SU-DHL-6 (cell line): ENCODE results near the gene SNX13.

Experiments used
- H2AFZ ChIP-seq: fragments of 200-600 bp; sonication (generic); 2 replicates; pipeline ENCODE4 v1.6.1; 2014; ENCODE audit warnings: low read depth, mild to moderate bottlenecking, moderate library complexity, mixed read lengths, antibody characterized with exemption, low read length; ENCODE audit not compliant: severe bottlenecking
- H3F3A ChIP-seq: fragments of 200-600 bp; shearing (Covaris generic); 2 replicates; pipeline ENCODE4 v1.6.0; 2016; ENCODE audit warnings: antibody characterized with exemption, mild to moderate bottlenecking; ENCODE audit not compliant: insufficient read depth
- H3K27ac ChIP-seq: fragments of 200-600 bp; sonication (generic); 2 replicates; pipeline ENCODE4 v1.5.1; 2016; ENCODE audit warnings: low read depth, mild to moderate bottlenecking, low read length, moderate library complexity, mixed read lengths
- H3K27me3 ChIP-seq: fragments of 200-600 bp; sonication (generic), shearing (Covaris generic); 2 replicates; pipeline ENCODE4 v1.6.0; 2014; ENCODE audit warnings: mild to moderate bottlenecking, low read length
- H3K36me3 ChIP-seq: fragments of 200-600 bp; sonication (generic); 2 replicates; pipeline ENCODE4 v1.6.1; 2014; ENCODE audit warnings: mild to moderate bottlenecking, low read length, mixed read lengths
- H3K4me2 ChIP-seq: fragments of 300-600, 200-600 bp; shearing (Covaris generic), sonication (generic); 2 replicates; pipeline ENCODE4 v1.6.0; 2014; ENCODE audit warnings: low read length, low read depth, mild to moderate bottlenecking; ENCODE audit not compliant: poor library complexity, severe bottlenecking
- H3K4me3 ChIP-seq: fragments of 200-600 bp; sonication (generic); 2 replicates; pipeline ENCODE4 v1.5.1; 2014; ENCODE audit warnings: antibody characterized with exemption, low read length, mild to moderate bottlenecking, mixed read lengths; ENCODE audit not compliant: insufficient read depth, poor library complexity, severe bottlenecking
- H3K79me2 ChIP-seq: fragments of 200-600 bp; sonication (generic); 2 replicates; pipeline ENCODE4 v1.6.1; 2014; ENCODE audit warnings: mild to moderate bottlenecking, low read length, moderate library complexity; ENCODE audit not compliant: insufficient read depth
- H3K9ac ChIP-seq: fragments of 200-600 bp; sonication (generic); 2 replicates; pipeline ENCODE4 v1.7.0; 2014; ENCODE audit warnings: mild to moderate bottlenecking, low read length
- H3K9me2 ChIP-seq: fragments of 200-600 bp; sonication (generic); replicated peaks from 2 replicates; pipeline ENCODE4 v1.6.1; 2014; ENCODE audit warnings: low read length; ENCODE audit not compliant: insufficient read depth
- H3K9me3 ChIP-seq: fragments of 200-600 bp; sonication (generic); 2 replicates; pipeline ENCODE4 v1.6.1; 2014; ENCODE audit warnings: low read length, mixed read lengths; ENCODE audit not compliant: insufficient read depth
- H4K20me1 ChIP-seq: fragments of 200-600 bp; sonication (generic); 2 replicates; pipeline ENCODE4 v1.6.1; 2014; ENCODE audit warnings: low read depth, mild to moderate bottlenecking, antibody characterized with exemption, low read length, moderate library complexity, mixed read lengths
- CTCF ChIP-seq: fragments of 200-600 bp; sonication (generic); IDR thresholded peaks from one replicate; pipeline ENCODE4 v1.5.1; 2017; ENCODE audit warnings: antibody characterized with exemption, mild to moderate bottlenecking, low read length, moderate library complexity; ENCODE audit not compliant: insufficient read depth, poor library complexity, severe bottlenecking
- EZH2phosphoT487 ChIP-seq: fragments of 200-600 bp; sonication (generic), shearing (Covaris generic); conservative IDR thresholded peaks from 2 replicates; pipeline ENCODE4 v1.6.1; 2018; ENCODE audit warnings: mild to moderate bottlenecking, antibody characterized with exemption, low read length, moderate library complexity, mixed read lengths

Gene SNX13

GRCh38 chr7:17745610-17746009 lies 194.7 kb downstream of the SNX13 start:
- H3K36me3 ChIP-seq: no peaks in the 10 kb centered on the region
- H3K4me2 ChIP-seq: no peak overlapping the region
- TF ChIP-seq CTCF (no peak), EZH2phosphoT487 (no peak)

GRCh38 chr7:17743316-17743715 lies 197.0 kb downstream of the SNX13 start:
- H3K4me2 ChIP-seq: no peak overlapping the region
- H3F3A ChIP-seq: no peaks in the 10 kb centered on the region
- H3K27ac ChIP-seq: no peak overlapping the region
- H3K36me3 ChIP-seq: no peaks in the 10 kb centered on the region
- no peak overlapping the region for H2AFZ ChIP-seq
- no peaks in the 10 kb centered on the region for H3K27me3 ChIP-seq
- no peak overlapping the region for H3K4me3 ChIP-seq
- no peak overlapping the region for H3K9ac ChIP-seq
- H3K9me3 ChIP-seq: no peaks in the 10 kb centered on the region
- no peaks in the 10 kb centered on the region for H3K79me2 ChIP-seq
- no peak for TF ChIP-seq CTCF
- no peak for TF ChIP-seq EZH2phosphoT487
- H4K20me1 ChIP-seq: no peaks in the 10 kb centered on the region
- H3K9me2 ChIP-seq: no peaks in the 10 kb centered on the region

More at GRCh38 chr7:17745610-17746009, 194.7 kb downstream of the SNX13 start:
- Histone ChIP-seq H3K9me2 (no peaks in the 10 kb centered on the region), H3F3A (no peaks in the 10 kb centered on the region), H3K27ac (no peak overlapping the region), H4K20me1 (no peaks in the 10 kb centered on the region), H3K4me3 (no peak overlapping the region), H3K79me2 (no peaks in the 10 kb centered on the region), H3K9ac (no peak overlapping the region), H3K9me3 (no peaks in the 10 kb centered on the region), H2AFZ (no peak overlapping the region), H3K27me3 (no peaks in the 10 kb centered on the region)

GRCh38 chr7:17741426-17741825 lies 198.9 kb downstream of the SNX13 start:
- H3K9me2 ChIP-seq: no peaks in the 10 kb centered on the region
- H3K36me3 ChIP-seq: no peaks in the 10 kb centered on the region
- H3K27ac ChIP-seq: no peak overlapping the region
- H3K4me3 ChIP-seq: no peak overlapping the region
- no peak overlapping the region for H3K4me2 ChIP-seq
- no peaks in the 10 kb centered on the region for H3K9me3 ChIP-seq
- no peaks in the 10 kb centered on the region for H4K20me1 ChIP-seq
- no peak for TF ChIP-seq EZH2phosphoT487
- TF ChIP-seq CTCF: no peak
- no peak overlapping the region for H3K9ac ChIP-seq
- H3K79me2 ChIP-seq: no peaks in the 10 kb centered on the region
- no peak overlapping the region for H2AFZ ChIP-seq
- no peaks in the 10 kb centered on the region for H3K27me3 ChIP-seq
- no peaks in the 10 kb centered on the region for H3F3A ChIP-seq
